DOHH2 (cell line): ENCODE results near the gene CMTM4.

Experiments used
- H3F3A ChIP-seq: fragments of 200-600 bp; sonication (generic), shearing (Covaris generic); 2 replicates; pipeline ENCODE4 v1.6.0; 2016; ENCODE audit warnings: antibody characterized with exemption, mild to moderate bottlenecking; ENCODE audit not compliant: control insufficient read depth, insufficient read depth
- H3K27ac ChIP-seq: fragments of 200-600 bp; sonication (generic); 2 replicates; pipeline ENCODE4 v1.5.1; 2014; ENCODE audit warnings: low read depth, mild to moderate bottlenecking, low read length, moderate library complexity
- H3K27me3 ChIP-seq: fragments of 200-600 bp; sonication (generic); 2 replicates; pipeline ENCODE4 v1.6.1; 2014; ENCODE audit warnings: mild to moderate bottlenecking, low read length, mixed read lengths; ENCODE audit not compliant: control insufficient read depth
- H3K36me3 ChIP-seq: fragments of 200-600 bp; sonication (generic); 2 replicates; pipeline ENCODE4 v1.6.1; 2014; ENCODE audit warnings: mild to moderate bottlenecking, low read length, moderate library complexity, mixed read lengths; ENCODE audit not compliant: control insufficient read depth
- H3K4me1 ChIP-seq: fragments of 200-600 bp; sonication (generic); 2 replicates; pipeline ENCODE4 v1.6.1; 2014; ENCODE audit warnings: mild to moderate bottlenecking, low read length, mixed read lengths; ENCODE audit not compliant: control insufficient read depth
- H3K4me2 ChIP-seq: fragments of 200-600 bp; sonication (generic); 2 replicates; pipeline ENCODE4 v1.6.0; 2014; ENCODE audit warnings: mild to moderate bottlenecking, low read length, moderate library complexity
- H3K4me3 ChIP-seq: fragments of 200-600 bp; sonication (generic); 2 replicates; pipeline ENCODE4 v1.5.1; 2014; ENCODE audit warnings: mild to moderate bottlenecking, low read length, mixed read lengths
- H3K79me2 ChIP-seq: fragments of 200-600 bp; sonication (generic); 2 replicates; pipeline ENCODE4 v1.6.1; 2014; ENCODE audit warnings: mild to moderate bottlenecking, low read length, mixed read lengths; ENCODE audit not compliant: control insufficient read depth
- H3K9me2 ChIP-seq: fragments of 200-600 bp; sonication (generic); replicated peaks from 2 replicates; pipeline ENCODE4 v1.6.1; 2014; ENCODE audit warnings: mild to moderate bottlenecking, low read length, mixed read lengths; ENCODE audit not compliant: control insufficient read depth
- H3K9me3 ChIP-seq: fragments of 200-600 bp; sonication (generic); 2 replicates; pipeline ENCODE4 v1.6.1; 2014; ENCODE audit warnings: antibody characterized with exemption, low read length, mixed read lengths; ENCODE audit not compliant: control insufficient read depth, insufficient read depth
- H4K20me1 ChIP-seq: fragments of 200-600 bp; sonication (generic); 2 replicates; pipeline ENCODE4 v1.6.0; 2014; ENCODE audit warnings: low read depth, mild to moderate bottlenecking, antibody characterized with exemption, low read length, moderate library complexity; ENCODE audit not compliant: control insufficient read depth, insufficient read depth
- EZH2phosphoT487 ChIP-seq: fragments of 200-600 bp; sonication (generic); IDR thresholded peaks from 2 replicates; pipeline ENCODE4 v1.6.1; 2017; ENCODE audit warnings: borderline replicate concordance, mild to moderate bottlenecking, antibody characterized with exemption, low read length, moderate library complexity, mixed read lengths
- TF ChIP-seq, protein P1 (sequence below): fragments of 200-600 bp; sonication (generic); IDR thresholded peaks from one replicate; pipeline ENCODE4 v1.5.1; 2014; ENCODE audit warnings: antibody characterized with exemption, mild to moderate bottlenecking, low read depth, low read length; ENCODE audit not compliant: poor library complexity, severe bottlenecking

CMTM4 gene

DNA sequence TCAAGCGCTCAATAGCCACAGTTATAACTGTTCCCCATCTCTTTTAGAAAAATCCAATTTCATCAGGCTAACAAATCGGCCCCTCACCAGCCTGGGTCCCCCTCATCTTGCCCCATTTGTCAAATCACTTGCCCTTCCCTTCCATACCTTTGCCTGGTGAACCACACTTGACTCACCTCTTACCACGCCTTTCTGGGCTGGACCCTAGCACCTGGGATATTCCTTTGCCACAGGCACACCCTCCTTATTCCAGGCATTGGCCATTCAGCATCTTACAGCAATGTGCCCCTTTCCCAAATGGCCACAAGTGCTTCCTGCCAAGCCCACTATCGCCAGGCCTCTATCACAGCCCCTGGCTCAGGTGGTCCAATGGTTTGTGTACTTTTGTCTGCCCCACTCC is 14.9 kb downstream of the CMTM4 start:
- no peaks in the 10 kb centered on the region for H3K36me3 ChIP-seq
- H3F3A ChIP-seq = no peaks in the 10 kb centered on the region
- H3K4me1 ChIP-seq = peaks cover 6% of the 10 kb centered on the region
- no peaks in the 10 kb centered on the region for H3K9me3 ChIP-seq
- H3K9me2 ChIP-seq = no peaks in the 10 kb centered on the region
- no peaks in the 10 kb centered on the region for H4K20me1 ChIP-seq
- no peaks in the 10 kb centered on the region for H3K27me3 ChIP-seq
- TF ChIP-seq EZH2phosphoT487 = no peak
- TF ChIP-seq, protein P1, sequence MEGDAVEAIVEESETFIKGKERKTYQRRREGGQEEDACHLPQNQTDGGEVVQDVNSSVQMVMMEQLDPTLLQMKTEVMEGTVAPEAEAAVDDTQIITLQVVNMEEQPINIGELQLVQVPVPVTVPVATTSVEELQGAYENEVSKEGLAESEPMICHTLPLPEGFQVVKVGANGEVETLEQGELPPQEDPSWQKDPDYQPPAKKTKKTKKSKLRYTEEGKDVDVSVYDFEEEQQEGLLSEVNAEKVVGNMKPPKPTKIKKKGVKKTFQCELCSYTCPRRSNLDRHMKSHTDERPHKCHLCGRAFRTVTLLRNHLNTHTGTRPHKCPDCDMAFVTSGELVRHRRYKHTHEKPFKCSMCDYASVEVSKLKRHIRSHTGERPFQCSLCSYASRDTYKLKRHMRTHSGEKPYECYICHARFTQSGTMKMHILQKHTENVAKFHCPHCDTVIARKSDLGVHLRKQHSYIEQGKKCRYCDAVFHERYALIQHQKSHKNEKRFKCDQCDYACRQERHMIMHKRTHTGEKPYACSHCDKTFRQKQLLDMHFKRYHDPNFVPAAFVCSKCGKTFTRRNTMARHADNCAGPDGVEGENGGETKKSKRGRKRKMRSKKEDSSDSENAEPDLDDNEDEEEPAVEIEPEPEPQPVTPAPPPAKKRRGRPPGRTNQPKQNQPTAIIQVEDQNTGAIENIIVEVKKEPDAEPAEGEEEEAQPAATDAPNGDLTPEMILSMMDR = no peak
- H3K4me2 ChIP-seq = no peak overlapping the region
- H3K27ac ChIP-seq = no peak overlapping the region
- no peaks in the 10 kb centered on the region for H3K79me2 ChIP-seq
- H3K4me3 ChIP-seq = no peak overlapping the region

DNA sequence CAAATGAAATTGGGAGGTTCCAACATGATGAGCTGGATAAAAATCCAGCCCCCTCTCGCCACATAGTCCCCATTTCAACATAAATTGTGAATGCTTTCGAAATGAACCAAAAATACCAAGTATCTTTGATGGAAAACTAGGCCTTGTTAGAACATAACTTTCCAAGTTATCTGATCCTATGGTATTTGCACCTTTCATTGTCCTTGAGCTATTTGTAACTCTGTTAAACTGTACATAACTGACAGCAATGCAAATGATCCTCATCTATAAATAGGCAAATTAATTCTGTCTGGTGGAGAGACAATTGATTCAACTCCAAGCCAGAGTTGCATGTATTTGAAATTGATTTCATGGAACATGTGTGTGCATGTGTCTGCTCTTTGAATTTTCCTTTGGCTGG is 18.2 kb downstream of the CMTM4 start:
- peaks cover 6% of the 10 kb centered on the region for H3K4me1 ChIP-seq
- no peaks in the 10 kb centered on the region for H3K79me2 ChIP-seq
- H3K4me3 ChIP-seq = no peak overlapping the region
- no peaks in the 10 kb centered on the region for H3K27me3 ChIP-seq
- no peaks in the 10 kb centered on the region for H3F3A ChIP-seq
- no peaks in the 10 kb centered on the region for H3K9me3 ChIP-seq
- no peaks in the 10 kb centered on the region for H4K20me1 ChIP-seq
- H3K4me2 ChIP-seq = no peak overlapping the region
- no peak for TF ChIP-seq EZH2phosphoT487
- TF ChIP-seq, protein P1 = no peak
- no peak overlapping the region for H3K27ac ChIP-seq
- no peaks in the 10 kb centered on the region for H3K36me3 ChIP-seq
- H3K9me2 ChIP-seq = no peaks in the 10 kb centered on the region

- H3F3A ChIP-seq = no peaks in the 10 kb centered on the region
- H3K36me3 ChIP-seq = no peaks in the 10 kb centered on the region
- no peak overlapping the region for H3K27ac ChIP-seq
- no peaks in the 10 kb centered on the region for H3K9me2 ChIP-seq
- H3K27me3 ChIP-seq = no peaks in the 10 kb centered on the region
- H4K20me1 ChIP-seq = no peaks in the 10 kb centered on the region
- TF ChIP-seq, protein P1 = no peak
- no peak for TF ChIP-seq EZH2phosphoT487
- H3K4me3 ChIP-seq = no peak overlapping the region
- H3K79me2 ChIP-seq = no peaks in the 10 kb centered on the region
- H3K9me3 ChIP-seq = no peaks in the 10 kb centered on the region
- peaks cover 6% of the 10 kb centered on the region for H3K4me1 ChIP-seq
- H3K4me2 ChIP-seq = no peak overlapping the region
Observed at GRCh38 chr16:66677836-66678235, 18.7 kb downstream of the CMTM4 start.

- no peaks in the 10 kb centered on the region for H3K79me2 ChIP-seq
- H3K4me3 ChIP-seq = no peak overlapping the region
- no peak overlapping the region for H3K27ac ChIP-seq
- H3F3A ChIP-seq = no peaks in the 10 kb centered on the region
- H3K9me2 ChIP-seq = no peaks in the 10 kb centered on the region
- no peaks in the 10 kb centered on the region for H4K20me1 ChIP-seq
- H3K4me2 ChIP-seq = no peak overlapping the region
- peaks cover 6% of the 10 kb centered on the region for H3K4me1 ChIP-seq
- no peaks in the 10 kb centered on the region for H3K9me3 ChIP-seq
- TF ChIP-seq, protein P1 = no peak
- no peak for TF ChIP-seq EZH2phosphoT487
- H3K27me3 ChIP-seq = no peaks in the 10 kb centered on the region
- no peaks in the 10 kb centered on the region for H3K36me3 ChIP-seq
Observed at GRCh38 chr16:66677179-66677578, 19.4 kb downstream of the CMTM4 start.
